HUDEP-2 (cell line): ENCODE results near the gene SGCA.

Experiments
- DNase-seq, 76 experiments: peaks; one replicate each; lab custom pipeline; 2025; ENCODE audit not compliant: unreplicated experiment in 76 of 76; lab: John Stamatoyannopoulos, UW

Gene SGCA

GRCh38 chr17:50180111-50180510 is 14.3 kb downstream of the SGCA start:
- DNase-seq, result no peak

- DNase-seq, result no peak
Observed at GRCh38 chr17:50180620-50181019, 14.8 kb downstream of the SGCA start.

- DNase-seq, result no peak
Observed at GRCh38 chr17:50181144-50181543, 15.3 kb downstream of the SGCA start.

- DNase-seq, result no peak
Observed at GRCh38 chr17:50181591-50182560, 16.1 kb downstream of the SGCA start.

- no peak for DNase-seq
Observed at GRCh38 chr17:50182783-50183420, 17.1 kb downstream of the SGCA start.

GRCh38 chr17:50183421-50183994 is 17.7 kb downstream of the SGCA start:
- no peak for DNase-seq

GRCh38 chr17:50184064-50184463 is 18.3 kb downstream of the SGCA start:
- no peak for DNase-seq

- no peak for DNase-seq
Observed at GRCh38 chr17:50184611-50185398, 19.0 kb downstream of the SGCA start.

GRCh38 chr17:50185631-50186471 is 20.0 kb downstream of the SGCA start:
- DNase-seq, result no peak

GRCh38 chr17:50186661-50187393 is 21.0 kb downstream of the SGCA start:
- no peak for DNase-seq

GRCh38 chr17:50187394-50187725 is 21.6 kb downstream of the SGCA start:
- no peak for DNase-seq

- DNase-seq, result no peak
Observed at GRCh38 chr17:50187751-50188530, 22.1 kb downstream of the SGCA start.

- no peak for DNase-seq
Observed at GRCh38 chr17:50188531-50188920, 22.7 kb downstream of the SGCA start.

- no peak for DNase-seq
Observed at GRCh38 chr17:50188921-50189549, 23.2 kb downstream of the SGCA start.

GRCh38 chr17:50189550-50190292 is 23.9 kb downstream of the SGCA start:
- DNase-seq, result no peak

- DNase-seq, result no peak
Observed at GRCh38 chr17:50190293-50190602, 24.4 kb downstream of the SGCA start.

GRCh38 chr17:50190603-50191358 is 25.0 kb downstream of the SGCA start:
- no peak for DNase-seq
